ENCODE results near the gene CCDC50.

CCDC50 gene

GRCh38 chr3:191376516-191377141 is 47.4 kb downstream of the CCDC50 start:
- DNase-seq (ENCODE audit: low read depth in 2 of 3, low spot score in 1 of 3) = no peak

- no peak for DNase-seq (ENCODE audit: low read depth in 2 of 3, low spot score in 1 of 3)
Measured at GRCh38 chr3:191378142-191378812, 49.1 kb downstream of the CCDC50 start.

GRCh38 chr3:191379446-191379845 is 50.3 kb downstream of the CCDC50 start:
- no peak for DNase-seq (ENCODE audit: low read depth in 2 of 3, low spot score in 1 of 3)

- no peak for DNase-seq (ENCODE audit: low read depth in 2 of 3, low spot score in 1 of 3)
Measured at GRCh38 chr3:191380001-191380400, 50.8 kb downstream of the CCDC50 start.

GRCh38 chr3:191381303-191381702 is 52.1 kb downstream of the CCDC50 start:
- DNase-seq (ENCODE audit: low read depth in 2 of 3, low spot score in 1 of 3) = no peak

GRCh38 chr3:191382661-191383060 is 53.5 kb downstream of the CCDC50 start:
- no peak for DNase-seq (ENCODE audit: low read depth in 2 of 3, low spot score in 1 of 3)

- DNase-seq (ENCODE audit: low read depth in 2 of 3, low spot score in 1 of 3) = no peak
Measured at GRCh38 chr3:191383124-191383523, 53.9 kb downstream of the CCDC50 start.

GRCh38 chr3:191385101-191385500 is 55.9 kb downstream of the CCDC50 start:
- DNase-seq (ENCODE audit: low read depth in 2 of 3, low spot score in 1 of 3) = no peak

- DNase-seq (ENCODE audit: low read depth in 2 of 3, low spot score in 1 of 3) = no peak
Measured at GRCh38 chr3:191387441-191388077, 58.4 kb downstream of the CCDC50 start.

- no peak for DNase-seq (ENCODE audit: low read depth in 2 of 3, low spot score in 1 of 3)
Measured at GRCh38 chr3:191388823-191389222, 59.6 kb downstream of the CCDC50 start.

GRCh38 chr3:191390580-191390979 is 61.4 kb downstream of the CCDC50 start:
- DNase-seq (ENCODE audit: low read depth in 2 of 3, low spot score in 1 of 3) = no peak

GRCh38 chr3:191391861-191392808 is 62.9 kb downstream of the CCDC50 start:
- DNase-seq (ENCODE audit: low read depth in 2 of 3, low spot score in 1 of 3) = no peak

- no peak for DNase-seq (ENCODE audit: low read depth in 2 of 3, low spot score in 1 of 3)
Measured at GRCh38 chr3:191393146-191393545, 64.0 kb downstream of the CCDC50 start.

GRCh38 chr3:191397771-191398170 is 68.6 kb downstream of the CCDC50 start:
- DNase-seq (ENCODE audit: low read depth in 2 of 3, low spot score in 1 of 3) = no peak

GRCh38 chr3:191398607-191399006 is 69.4 kb downstream of the CCDC50 start:
- no peak for DNase-seq (ENCODE audit: low read depth in 2 of 3, low spot score in 1 of 3)

GRCh38 chr3:191399918-191400317 is 70.7 kb downstream of the CCDC50 start:
- DNase-seq (ENCODE audit: low read depth in 2 of 3, low spot score in 1 of 3) = no peak

- DNase-seq (ENCODE audit: low read depth in 2 of 3, low spot score in 1 of 3) = no peak
Measured at GRCh38 chr3:191401775-191402357, 72.7 kb downstream of the CCDC50 start.

- no peak for DNase-seq (ENCODE audit: low read depth in 2 of 3, low spot score in 1 of 3)
Measured at GRCh38 chr3:191409791-191410359, 80.7 kb downstream of the CCDC50 start.

- no peak for DNase-seq (ENCODE audit: low read depth in 2 of 3, low spot score in 1 of 3)
Measured at GRCh38 chr3:191412759-191413158, 83.6 kb downstream of the CCDC50 start.

- no peak for DNase-seq (ENCODE audit: low read depth in 2 of 3, low spot score in 1 of 3)
Measured at GRCh38 chr3:191414286-191414685, 85.1 kb downstream of the CCDC50 start.

- DNase-seq (ENCODE audit: low read depth in 2 of 3, low spot score in 1 of 3) = no peak
Measured at GRCh38 chr3:191414732-191415131, 85.5 kb downstream of the CCDC50 start.

Data from stimulated activated CD4-positive, alpha-beta T cell treated with anti-CD3 and anti-CD28 coated beads, Interleukin-12 subunit alpha, Interleukin-12 subunit beta, amount 100 ng/mL, for 48 hours (primary cell).